RWPE2 (cell line): ENCODE data around the gene MBTPS1.

Experiments used
- ATAC-seq: fragments of 200-7000 bp; cut with Tn5 transposase; 3 replicates; pipeline ENCODE4 v1.9.1; 2021; ENCODE audit warnings: low read depth
- DNase-seq: peaks from one replicate; pipeline ENCODE4 v3.0.0-alpha.2; 2020; ENCODE audit warnings: low spot score
- H3K27ac ChIP-seq: fragments of 450-650 bp; 2 replicates; pipeline ENCODE4 v1.5.1; 2017; ENCODE audit warnings: mild to moderate bottlenecking; ENCODE audit not compliant: poor library complexity, severe bottlenecking
- H3K27me3 ChIP-seq: fragments of 250-450 bp; sonication (Bioruptor Pico); 2 replicates; pipeline ENCODE4 v1.5.1; 2021; ENCODE audit warnings: mild to moderate bottlenecking, moderate library complexity; ENCODE audit not compliant: insufficient read depth, poor library complexity, severe bottlenecking
- H3K36me3 ChIP-seq: fragments of 250-450 bp; sonication (Bioruptor Pico); 2 replicates; pipeline ENCODE4 v1.5.1; 2020; ENCODE audit warnings: low read depth, mild to moderate bottlenecking, moderate library complexity
- H3K4me1 ChIP-seq: fragments of 250-450 bp; sonication (Bioruptor Pico); 2 replicates; pipeline ENCODE4 v1.5.1; 2021; ENCODE audit warnings: mild to moderate bottlenecking, moderate library complexity; ENCODE audit not compliant: insufficient read depth, poor library complexity, severe bottlenecking
- H3K4me3 ChIP-seq: fragments of 250-450 bp; sonication (Bioruptor Pico); 2 replicates; pipeline ENCODE4 v1.5.1; 2021; ENCODE audit warnings: mild to moderate bottlenecking, moderate library complexity; ENCODE audit not compliant: severe bottlenecking
- H3K9me3 ChIP-seq: fragments of 250-450 bp; sonication (Bioruptor Pico); 2 replicates; pipeline ENCODE4 v1.5.1; 2021; ENCODE audit warnings: mild to moderate bottlenecking, moderate library complexity; ENCODE audit not compliant: severe bottlenecking
- CTCF ChIP-seq: fragments of 450-650 bp; IDR thresholded peaks from one replicate; pipeline ENCODE4 v1.5.1; 2017; ENCODE audit warnings: mild to moderate bottlenecking, moderate library complexity; ENCODE audit not compliant: poor library complexity, severe bottlenecking

Gene MBTPS1

GRCh38 chr16:84109598-84110335, 7.0 kb downstream of the MBTPS1 start:
- ATAC-seq = no peak
- Histone ChIP-seq H3K27me3 (no peaks in the 10 kb centered on the region), H3K36me3 (peaks cover 11% of the 10 kb centered on the region), H3K4me1 (no peaks in the 10 kb centered on the region), H3K27ac (no peak overlapping the region), H3K9me3 (no peaks in the 10 kb centered on the region), H3K4me3 (no peak overlapping the region)
- DNase-seq = no peak
- no peak for TF ChIP-seq CTCF

- Histone ChIP-seq H3K4me3 (no peak overlapping the region), H3K27ac (no peak overlapping the region), H3K4me1 (peaks cover 11% of the 10 kb centered on the region), H3K36me3 (peaks cover 11% of the 10 kb centered on the region), H3K27me3 (no peaks in the 10 kb centered on the region), H3K9me3 (no peaks in the 10 kb centered on the region)
- ATAC-seq (no peak), DNase-seq (no peak)
- TF ChIP-seq CTCF = no peak
Observed at GRCh38 chr16:84107921-84108320, 8.8 kb downstream of the MBTPS1 start.

- Histone ChIP-seq H3K4me1 (peaks cover 11% of the 10 kb centered on the region), H3K9me3 (no peaks in the 10 kb centered on the region), H3K4me3 (no peak overlapping the region), H3K36me3 (peaks cover 18% of the 10 kb centered on the region), H3K27ac (no peak overlapping the region), H3K27me3 (no peaks in the 10 kb centered on the region)
- TF ChIP-seq CTCF = no peak
- no peak for DNase-seq
- no peak for ATAC-seq
Observed at GRCh38 chr16:84105948-84106740, 10.6 kb downstream of the MBTPS1 start.

- Histone ChIP-seq H3K9me3 (no peaks in the 10 kb centered on the region), H3K27me3 (no peaks in the 10 kb centered on the region), H3K27ac (no peak overlapping the region), H3K4me3 (no peak overlapping the region), H3K36me3 (peaks cover 20% of the 10 kb centered on the region), H3K4me1 (peaks cover 11% of the 10 kb centered on the region)
- DNase-seq (no peak), ATAC-seq (no peak)
- no peak for TF ChIP-seq CTCF
Observed at GRCh38 chr16:84105301-84105815, 11.4 kb downstream of the MBTPS1 start.

GRCh38 chr16:84104231-84104630, 12.5 kb downstream of the MBTPS1 start:
- DNase-seq (no peak), ATAC-seq (no peak)
- Histone ChIP-seq H3K27ac (no peak overlapping the region), H3K4me1 (peaks cover 19% of the 10 kb centered on the region), H3K36me3 (peaks cover 21% of the 10 kb centered on the region), H3K9me3 (no peaks in the 10 kb centered on the region), H3K27me3 (no peaks in the 10 kb centered on the region), H3K4me3 (no peak overlapping the region)
- TF ChIP-seq CTCF = no peak
